RWPE2 (cell line): ENCODE results near the gene SH2D6.

Experiments used
- ATAC-seq: fragments of 200-7000 bp; cut with Tn5 transposase; 3 replicates; pipeline ENCODE4 v1.9.1; 2021; ENCODE audit warnings: low read depth
- DNase-seq: peaks from one replicate; pipeline ENCODE4 v3.0.0-alpha.2; 2020; ENCODE audit warnings: low spot score
- H3K27ac ChIP-seq: fragments of 450-650 bp; 2 replicates; pipeline ENCODE4 v1.5.1; 2017; ENCODE audit warnings: mild to moderate bottlenecking; ENCODE audit not compliant: poor library complexity, severe bottlenecking
- H3K27me3 ChIP-seq: fragments of 250-450 bp; sonication (Bioruptor Pico); 2 replicates; pipeline ENCODE4 v1.5.1; 2021; ENCODE audit warnings: mild to moderate bottlenecking, moderate library complexity; ENCODE audit not compliant: insufficient read depth, poor library complexity, severe bottlenecking
- H3K36me3 ChIP-seq: fragments of 250-450 bp; sonication (Bioruptor Pico); 2 replicates; pipeline ENCODE4 v1.5.1; 2020; ENCODE audit warnings: low read depth, mild to moderate bottlenecking, moderate library complexity
- H3K4me1 ChIP-seq: fragments of 250-450 bp; sonication (Bioruptor Pico); 2 replicates; pipeline ENCODE4 v1.5.1; 2021; ENCODE audit warnings: mild to moderate bottlenecking, moderate library complexity; ENCODE audit not compliant: insufficient read depth, poor library complexity, severe bottlenecking
- H3K4me3 ChIP-seq: fragments of 250-450 bp; sonication (Bioruptor Pico); 2 replicates; pipeline ENCODE4 v1.5.1; 2021; ENCODE audit warnings: mild to moderate bottlenecking, moderate library complexity; ENCODE audit not compliant: severe bottlenecking
- H3K9me3 ChIP-seq: fragments of 250-450 bp; sonication (Bioruptor Pico); 2 replicates; pipeline ENCODE4 v1.5.1; 2021; ENCODE audit warnings: mild to moderate bottlenecking, moderate library complexity; ENCODE audit not compliant: severe bottlenecking
- TF ChIP-seq, protein P1 (sequence below): fragments of 450-650 bp; IDR thresholded peaks from one replicate; pipeline ENCODE4 v1.5.1; 2017; ENCODE audit warnings: mild to moderate bottlenecking, moderate library complexity; ENCODE audit not compliant: poor library complexity, severe bottlenecking

SH2D6 gene

GRCh38 chr2:85400541-85401463, 17.7 kb upstream of the SH2D6 start:
- peaks cover 83% of the 10 kb centered on the region for H3K36me3 ChIP-seq
- H3K4me1 ChIP-seq = no peaks in the 10 kb centered on the region
- TF ChIP-seq, protein P1, sequence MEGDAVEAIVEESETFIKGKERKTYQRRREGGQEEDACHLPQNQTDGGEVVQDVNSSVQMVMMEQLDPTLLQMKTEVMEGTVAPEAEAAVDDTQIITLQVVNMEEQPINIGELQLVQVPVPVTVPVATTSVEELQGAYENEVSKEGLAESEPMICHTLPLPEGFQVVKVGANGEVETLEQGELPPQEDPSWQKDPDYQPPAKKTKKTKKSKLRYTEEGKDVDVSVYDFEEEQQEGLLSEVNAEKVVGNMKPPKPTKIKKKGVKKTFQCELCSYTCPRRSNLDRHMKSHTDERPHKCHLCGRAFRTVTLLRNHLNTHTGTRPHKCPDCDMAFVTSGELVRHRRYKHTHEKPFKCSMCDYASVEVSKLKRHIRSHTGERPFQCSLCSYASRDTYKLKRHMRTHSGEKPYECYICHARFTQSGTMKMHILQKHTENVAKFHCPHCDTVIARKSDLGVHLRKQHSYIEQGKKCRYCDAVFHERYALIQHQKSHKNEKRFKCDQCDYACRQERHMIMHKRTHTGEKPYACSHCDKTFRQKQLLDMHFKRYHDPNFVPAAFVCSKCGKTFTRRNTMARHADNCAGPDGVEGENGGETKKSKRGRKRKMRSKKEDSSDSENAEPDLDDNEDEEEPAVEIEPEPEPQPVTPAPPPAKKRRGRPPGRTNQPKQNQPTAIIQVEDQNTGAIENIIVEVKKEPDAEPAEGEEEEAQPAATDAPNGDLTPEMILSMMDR = no peak
- ATAC-seq (no peak), DNase-seq (no peak)
- H3K27ac ChIP-seq = no peak overlapping the region
- peaks cover 8% of the 10 kb centered on the region for H3K9me3 ChIP-seq
- no peak overlapping the region for H3K4me3 ChIP-seq
- no peaks in the 10 kb centered on the region for H3K27me3 ChIP-seq

GRCh38 chr2:85401464-85401805, 17.1 kb upstream of the SH2D6 start:
- DNase-seq = no peak
- TF ChIP-seq, protein P1 = no peak
- peaks cover 79% of the 10 kb centered on the region for H3K36me3 ChIP-seq
- H3K4me1 ChIP-seq = no peaks in the 10 kb centered on the region
- H3K4me3 ChIP-seq = no peak overlapping the region
- H3K9me3 ChIP-seq = peaks cover 8% of the 10 kb centered on the region
- H3K27ac ChIP-seq = no peak overlapping the region
- no peak for ATAC-seq
- no peaks in the 10 kb centered on the region for H3K27me3 ChIP-seq

GRCh38 chr2:85401844-85402243, 16.7 kb upstream of the SH2D6 start:
- H3K27ac ChIP-seq = no peak overlapping the region

GRCh38 chr2:85405201-85406059, 13.1 kb upstream of the SH2D6 start:
- DNase-seq (no peak), ATAC-seq (no peak)
- Histone ChIP-seq H3K4me1 (peaks cover 2% of the 10 kb centered on the region), H3K27me3 (no peaks in the 10 kb centered on the region), H3K9me3 (peaks cover 8% of the 10 kb centered on the region), H3K27ac (no peak overlapping the region), H3K4me3 (no peak overlapping the region), H3K36me3 (peaks cover 54% of the 10 kb centered on the region)
- TF ChIP-seq, protein P1 = no peak

More at GRCh38 chr2:85401844-85402243, 16.7 kb upstream of the SH2D6 start:
- peaks cover 8% of the 10 kb centered on the region for H3K9me3 ChIP-seq
- H3K27me3 ChIP-seq = no peaks in the 10 kb centered on the region
- H3K4me1 ChIP-seq = no peaks in the 10 kb centered on the region
- TF ChIP-seq, protein P1 = no peak
- H3K36me3 ChIP-seq = peaks cover 75% of the 10 kb centered on the region
- DNase-seq = no peak
- no peak overlapping the region for H3K4me3 ChIP-seq
- ATAC-seq = no peak; the same call in 2 of the 3 replicates
